ENCODE data around the gene TRIM66.

TRIM66 gene

DNA sequence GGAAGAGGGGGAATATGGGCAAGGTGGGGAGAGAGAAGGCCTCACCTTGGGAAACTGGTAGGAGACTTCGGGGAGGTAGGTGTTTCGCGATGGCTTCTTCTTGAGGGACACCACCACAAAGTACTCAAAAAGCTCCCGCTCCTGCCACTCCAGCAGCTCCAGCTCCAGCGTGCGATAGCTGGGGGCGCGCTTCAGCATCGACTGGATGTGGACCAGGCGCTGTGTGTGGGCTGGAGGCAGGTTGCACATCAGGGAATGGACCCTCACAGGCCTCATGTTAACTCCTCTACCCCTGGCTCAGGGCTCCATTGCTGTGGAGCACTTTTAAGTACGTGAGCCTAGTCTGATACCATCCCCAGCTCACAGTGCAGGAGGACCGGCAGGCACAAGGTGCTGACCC, 30.0 kb upstream of the TRIM66 start:
- DNase-seq: no peak

- no peak for DNase-seq
Measured at GRCh38 chr11:8711895-8712442, 29.5 kb upstream of the TRIM66 start.

- no peak for DNase-seq
Measured at GRCh38 chr11:8709777-8710176, 27.3 kb upstream of the TRIM66 start.

- no peak for DNase-seq
Measured at GRCh38 chr11:8709002-8709672, 26.7 kb upstream of the TRIM66 start.

GRCh38 chr11:8707541-8708191, 25.2 kb upstream of the TRIM66 start:
- DNase-seq: no peak

DNA sequence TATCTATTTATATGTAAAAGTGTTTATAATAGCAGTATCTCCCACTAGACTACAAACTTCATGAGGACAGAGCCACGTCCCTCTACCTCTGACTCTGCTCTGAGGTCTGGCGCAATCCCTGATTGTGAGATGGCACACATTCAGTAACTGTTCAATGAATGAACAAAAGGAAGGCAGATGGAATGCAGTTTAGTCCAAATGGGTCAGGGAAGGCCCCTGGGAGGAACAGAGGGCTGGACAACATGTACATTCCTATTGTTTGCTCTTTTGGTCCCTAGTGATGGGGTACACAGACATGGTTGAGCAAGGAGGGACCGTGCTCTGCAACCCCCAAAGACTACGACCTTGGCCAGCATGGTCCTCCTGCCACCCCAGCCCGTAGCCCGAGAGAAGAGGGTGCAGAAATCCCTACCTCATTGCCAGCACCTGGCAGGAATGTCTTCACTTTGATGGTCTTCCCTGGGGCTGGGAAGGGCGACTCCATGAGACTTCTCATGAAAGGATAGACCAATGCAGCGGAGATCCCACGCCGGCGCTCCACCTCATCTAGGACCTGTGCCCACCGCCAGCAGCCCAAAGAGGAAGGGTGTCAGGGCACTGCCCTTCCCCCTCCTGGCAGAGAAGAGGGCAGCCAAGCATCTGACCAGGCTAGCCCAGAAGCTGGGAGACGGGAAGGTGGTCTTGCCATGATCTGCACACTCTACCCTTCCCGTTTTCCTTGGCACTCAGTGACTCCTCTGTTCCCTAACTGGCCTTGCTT, 24.4 kb upstream of the TRIM66 start:
- DNase-seq: no peak

GRCh38 chr11:8705146-8705545, 22.7 kb upstream of the TRIM66 start:
- DNase-seq: no peak

- no peak for DNase-seq
Measured at GRCh38 chr11:8704136-8704535, 21.7 kb upstream of the TRIM66 start.

DNA sequence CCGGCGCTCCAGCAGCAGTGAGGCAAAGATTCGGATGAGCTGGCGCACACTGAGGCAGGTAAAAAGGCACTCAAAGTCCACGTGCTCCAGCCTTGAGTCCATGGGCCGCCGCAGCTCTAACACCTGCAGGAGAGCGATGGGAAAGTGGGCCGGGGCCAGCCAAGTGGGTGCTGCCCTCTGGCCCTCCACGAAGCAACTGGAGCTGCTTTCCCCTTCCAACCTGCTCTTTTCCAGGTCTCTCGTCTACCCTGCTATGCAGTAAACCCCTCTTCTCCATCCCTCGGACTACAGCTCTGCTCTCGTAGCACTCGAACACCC, 20.1 kb upstream of the TRIM66 start:
- DNase-seq: no peak

DNA sequence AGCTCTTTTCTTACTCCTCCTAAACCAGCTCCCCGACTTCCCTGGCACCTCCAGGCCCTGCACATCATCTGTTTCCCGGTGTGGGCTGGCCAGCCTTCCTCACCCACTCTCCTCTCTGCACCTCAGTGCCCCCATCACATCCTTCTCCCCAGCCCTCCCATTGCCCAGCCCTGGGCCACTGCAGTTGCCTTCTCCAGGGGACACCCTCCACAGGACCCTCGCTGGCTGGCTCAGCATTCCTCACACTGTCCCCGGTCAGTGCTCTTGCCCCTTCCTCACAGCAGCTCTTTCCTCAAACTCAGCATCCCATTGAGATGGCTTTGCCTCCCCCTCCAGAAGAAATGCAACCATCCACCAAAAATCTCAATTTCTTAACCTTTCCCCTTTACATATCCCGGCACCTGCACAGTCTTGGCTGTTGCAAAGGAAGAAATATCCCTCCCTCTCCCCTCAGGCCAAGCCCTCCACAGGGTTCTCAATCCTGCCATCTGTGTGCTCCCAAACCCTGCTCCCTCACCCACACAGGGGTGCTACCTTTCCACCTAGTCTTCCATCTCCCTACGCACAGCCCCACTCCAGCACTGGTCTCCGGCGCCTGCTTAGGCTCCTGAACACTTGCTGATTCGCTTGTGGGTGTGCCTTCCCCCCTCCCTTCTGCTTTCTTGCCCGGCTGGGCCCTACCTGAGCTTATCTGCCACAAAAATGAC, 19.6 kb upstream of the TRIM66 start:
- DNase-seq: no peak

GRCh38 chr11:8699903-8700302, 17.4 kb upstream of the TRIM66 start:
- no peak for DNase-seq

DNA sequence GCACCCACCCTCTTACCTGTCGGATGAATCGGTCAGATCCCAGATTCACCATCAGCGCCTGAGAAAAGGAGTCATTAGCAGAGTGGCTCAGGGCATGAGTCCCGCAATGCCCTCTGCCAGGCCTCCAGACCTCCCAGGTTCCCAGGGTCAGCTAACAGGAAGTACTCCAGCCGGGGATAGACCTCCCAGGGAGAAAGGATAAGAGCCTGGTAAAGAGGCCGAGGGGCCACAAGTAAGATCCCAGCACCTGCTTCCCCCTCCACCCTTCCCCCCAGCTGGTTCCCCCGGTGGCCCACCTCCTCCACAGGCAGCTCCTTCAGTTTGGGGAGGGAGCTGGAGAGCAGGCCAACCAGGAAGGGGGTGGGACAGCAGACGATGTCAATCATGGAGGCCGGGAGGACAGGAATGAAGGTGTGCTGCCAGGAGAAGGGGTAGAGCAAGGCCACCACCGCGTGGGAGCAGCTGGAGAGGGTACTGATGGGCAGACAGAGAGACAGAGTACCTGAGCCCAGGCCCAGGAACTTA, 16.5 kb upstream of the TRIM66 start:
- no peak for DNase-seq

GRCh38 chr11:8698379-8698851, 15.9 kb upstream of the TRIM66 start:
- DNase-seq: no peak

GRCh38 chr11:8697054-8697453, 14.6 kb upstream of the TRIM66 start:
- no peak for DNase-seq

DNA sequence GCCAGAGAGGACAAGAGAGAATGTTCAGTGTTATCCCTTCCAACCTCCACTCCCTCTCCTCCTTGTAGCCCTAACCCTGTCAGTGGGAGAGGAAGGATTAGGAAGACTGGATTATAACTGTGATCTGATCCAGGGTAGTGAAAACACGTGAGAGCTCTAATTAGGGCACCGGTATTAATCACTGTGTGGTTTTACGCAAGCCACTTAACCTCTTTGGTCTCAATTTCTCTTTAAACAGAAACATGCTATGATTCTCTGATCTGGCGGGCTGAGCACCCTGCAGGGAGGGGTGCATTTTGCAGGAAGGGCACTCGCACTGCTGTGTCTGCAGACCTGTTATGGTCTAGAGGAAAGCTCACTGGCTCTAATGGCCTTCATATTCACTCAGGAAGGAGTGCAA, 11.7 kb upstream of the TRIM66 start:
- no peak for DNase-seq

- no peak for DNase-seq
Measured at GRCh38 chr11:8693555-8693954, 11.1 kb upstream of the TRIM66 start.

DNA sequence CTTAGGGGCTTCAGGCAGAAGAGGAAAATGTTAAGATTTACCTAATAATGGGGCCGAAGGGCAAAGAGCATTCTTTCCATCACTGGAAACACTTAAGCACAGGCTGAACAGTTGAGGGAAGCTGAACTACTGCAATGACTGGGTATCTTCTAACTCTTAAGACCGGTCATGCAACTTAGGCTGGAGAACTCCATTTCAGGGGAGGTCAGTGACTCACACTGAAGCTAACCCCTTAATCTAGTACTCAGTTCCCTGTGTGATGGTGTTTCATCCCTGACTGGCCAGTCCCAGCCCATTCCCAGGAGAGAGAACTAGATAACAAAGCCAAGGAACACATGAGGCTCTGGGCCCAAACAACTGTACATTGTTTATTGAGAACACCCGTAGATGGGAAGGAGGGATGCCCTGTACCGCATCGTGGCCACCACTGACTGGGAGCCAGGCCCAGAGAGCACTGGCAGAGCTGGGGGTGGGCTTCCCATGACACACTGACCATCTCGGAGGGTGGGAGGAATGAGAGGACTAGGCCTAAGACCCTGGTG, 10.6 kb upstream of the TRIM66 start:
- no peak for DNase-seq

GRCh38 chr11:8692417-8692816, 10.0 kb upstream of the TRIM66 start:
- DNase-seq: no peak

DNA sequence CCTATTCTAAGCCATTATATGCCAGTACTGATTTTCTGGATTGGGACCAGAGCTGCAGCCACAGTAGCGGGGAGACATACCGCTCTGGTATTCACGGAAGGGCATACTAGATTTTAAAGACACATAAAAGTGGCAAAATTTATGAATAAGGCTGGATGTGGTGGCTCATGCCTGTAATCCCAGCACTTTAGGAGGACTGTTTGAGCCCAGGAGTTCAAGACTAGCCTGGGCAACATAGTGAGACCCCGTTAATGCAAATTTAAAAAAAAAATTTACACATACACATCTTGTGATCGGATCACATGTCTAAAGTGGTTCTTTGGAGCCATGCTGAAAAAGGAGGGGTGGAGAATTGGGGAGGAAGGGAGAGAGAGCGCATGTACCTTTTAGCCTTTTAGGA, 9.1 kb upstream of the TRIM66 start:
- no peak for DNase-seq

DNA sequence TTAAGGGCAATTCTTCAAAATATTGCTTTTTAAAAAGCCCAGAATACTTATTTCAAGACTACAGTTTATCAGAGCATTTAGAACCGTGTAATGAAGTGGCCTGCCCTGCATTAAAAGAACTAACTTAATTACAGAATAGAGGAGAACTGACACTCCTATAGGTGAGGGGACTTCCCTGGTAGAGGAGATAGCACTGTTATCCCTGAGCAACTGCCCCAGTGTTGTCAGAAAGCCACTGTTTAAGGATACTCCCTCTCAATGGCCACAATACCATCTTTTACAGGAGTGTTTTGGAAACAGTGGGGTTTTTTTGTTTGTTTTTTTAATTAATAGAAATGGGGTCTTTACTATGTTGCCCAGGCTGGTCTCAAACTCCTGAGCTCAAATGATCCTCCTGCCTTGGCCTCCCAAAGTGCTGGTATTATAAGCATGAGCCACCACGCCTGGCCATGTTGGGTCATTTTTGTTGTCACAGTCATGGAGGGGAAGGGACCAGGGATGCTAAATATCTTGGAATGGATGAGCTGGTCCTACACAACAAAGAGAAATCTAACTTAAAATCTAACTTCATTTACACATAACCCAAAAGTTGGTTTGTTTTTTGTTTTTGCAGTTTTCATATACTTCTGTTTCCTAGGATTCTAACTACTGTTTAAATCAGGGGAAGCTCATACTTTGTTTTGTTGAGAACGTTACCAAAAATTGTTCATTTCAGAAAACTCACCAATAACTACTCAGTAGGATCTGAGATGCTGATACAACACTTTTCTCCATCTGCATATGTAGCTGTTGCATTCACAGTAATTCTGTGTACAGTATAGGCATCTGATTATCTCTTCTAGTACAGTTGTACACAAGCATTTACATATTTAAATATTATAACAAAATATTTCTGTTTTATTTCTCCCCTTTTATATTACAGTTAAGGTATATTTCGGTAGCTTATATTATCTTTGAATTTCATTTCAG, 8.2 kb upstream of the TRIM66 start:
- DNase-seq: no peak

DNA sequence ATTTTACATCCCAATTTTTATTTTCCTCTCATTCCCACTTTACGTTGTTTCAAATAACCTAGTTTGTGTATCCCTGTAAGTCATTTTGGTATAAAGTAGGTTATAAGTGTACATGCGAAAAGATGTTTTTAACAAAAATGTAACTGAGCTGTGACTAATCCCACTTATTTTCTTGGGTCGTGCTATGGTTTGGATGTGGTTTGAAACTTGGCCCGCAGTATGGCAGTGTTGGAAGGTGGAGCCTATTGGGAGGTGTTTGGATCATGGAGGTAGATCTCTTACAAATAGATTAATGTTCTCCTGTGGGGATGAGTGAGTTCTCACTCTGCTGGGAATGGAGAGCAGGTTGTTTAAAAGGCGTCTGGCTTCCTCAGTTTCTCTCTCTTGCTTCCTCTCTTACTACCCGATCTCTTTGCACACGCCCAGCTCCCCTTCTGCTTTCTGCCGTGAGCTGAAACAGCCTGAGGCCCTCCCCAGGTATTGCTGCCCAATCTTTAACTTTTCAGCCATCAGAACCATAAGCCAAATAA, 7.3 kb upstream of the TRIM66 start:
- no peak for DNase-seq
